DND-41 (cell line): ENCODE measurements around the gene TBX2.

Experiments used
- EZH2 ChIP-seq: IDR thresholded peaks from 3 replicates; pipeline ENCODE4 v1.6.1; 2012; ENCODE audit warnings: borderline replicate concordance, low read depth, mild to moderate bottlenecking, moderate library complexity, low read length, inconsistent platforms; ENCODE audit not compliant: severe bottlenecking
- TF ChIP-seq, protein P1 (sequence below): IDR thresholded peaks from 2 replicates; pipeline ENCODE4 v1.5.1; 2012; ENCODE audit warnings: borderline replicate concordance, low read length, moderate library complexity, mild to moderate bottlenecking; ENCODE audit not compliant: poor library complexity, severe bottlenecking; ENCODE audit errors: extremely low read depth

DNA sequence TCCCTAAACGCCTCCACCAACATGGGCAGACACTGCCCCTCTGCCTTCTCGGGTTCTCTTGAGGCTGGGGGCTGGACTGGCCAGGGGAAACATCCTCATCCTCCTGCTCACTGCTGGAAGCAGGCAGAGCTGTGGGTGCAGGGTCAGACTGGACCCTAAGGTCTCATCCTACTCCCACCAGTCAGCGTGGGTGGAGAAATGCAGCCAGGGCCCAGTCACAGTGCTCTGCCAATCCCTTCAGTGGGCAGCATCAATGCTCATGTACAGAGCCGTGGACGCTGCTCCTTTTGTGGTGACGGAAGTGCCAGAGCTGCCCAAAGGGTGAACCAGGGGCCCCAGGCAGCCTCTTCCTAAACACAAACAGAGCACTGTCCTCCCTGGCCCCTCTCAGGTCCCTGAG, 13.4 kb upstream of the TBX2 start:
- TF ChIP-seq, protein P1, sequence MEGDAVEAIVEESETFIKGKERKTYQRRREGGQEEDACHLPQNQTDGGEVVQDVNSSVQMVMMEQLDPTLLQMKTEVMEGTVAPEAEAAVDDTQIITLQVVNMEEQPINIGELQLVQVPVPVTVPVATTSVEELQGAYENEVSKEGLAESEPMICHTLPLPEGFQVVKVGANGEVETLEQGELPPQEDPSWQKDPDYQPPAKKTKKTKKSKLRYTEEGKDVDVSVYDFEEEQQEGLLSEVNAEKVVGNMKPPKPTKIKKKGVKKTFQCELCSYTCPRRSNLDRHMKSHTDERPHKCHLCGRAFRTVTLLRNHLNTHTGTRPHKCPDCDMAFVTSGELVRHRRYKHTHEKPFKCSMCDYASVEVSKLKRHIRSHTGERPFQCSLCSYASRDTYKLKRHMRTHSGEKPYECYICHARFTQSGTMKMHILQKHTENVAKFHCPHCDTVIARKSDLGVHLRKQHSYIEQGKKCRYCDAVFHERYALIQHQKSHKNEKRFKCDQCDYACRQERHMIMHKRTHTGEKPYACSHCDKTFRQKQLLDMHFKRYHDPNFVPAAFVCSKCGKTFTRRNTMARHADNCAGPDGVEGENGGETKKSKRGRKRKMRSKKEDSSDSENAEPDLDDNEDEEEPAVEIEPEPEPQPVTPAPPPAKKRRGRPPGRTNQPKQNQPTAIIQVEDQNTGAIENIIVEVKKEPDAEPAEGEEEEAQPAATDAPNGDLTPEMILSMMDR = no peak
- TF ChIP-seq EZH2 = no peak
